ENCODE data around the gene RMRP. TPM values are rescaled to one million over a fixed set of nuclear protein-coding genes. Genes with fewer than 3 reads are reported as not detected.
A peak's percentile ranks its signal among the peaks of the same experiment; 100 is the strongest.

The RMRP gene
- total and polyA plus RNA-seq, 2 donors: 13.0 to 22,838 TPM

- Histone ChIP-seq H3K4me1 (ENCODE audit: control insufficient read depth in 2 of 2, insufficient read depth in 2 of 2, low read length in 2 of 2) (peaks cover 2 to 52% of the 10 kb centered on the region in 2 donors), H3K4me3 (ENCODE audit: low read length in 2 of 2) (peak overlapping the region in 1 of 2 donors; percentile 10), H3K27ac (ENCODE audit: low read depth in 1 of 2, low read length in 1 of 2) (peak overlapping the region in 1 of 2 donors; percentile 11), H3K9me3 (ENCODE audit: control insufficient read depth in 2 of 2, insufficient read depth in 1 of 2, low read length in 1 of 2) (no peaks in the 10 kb centered on the region), H3K36me3 (ENCODE audit: control insufficient read depth in 2 of 2, insufficient read depth in 2 of 2, low read length in 1 of 2) (peaks cover 0 to 2% of the 10 kb centered on the region in 2 donors), H3K27me3 (ENCODE audit: control insufficient read depth in 2 of 2, insufficient read depth in 1 of 2, low read length in 1 of 2) (peaks cover 0 to 29% of the 10 kb centered on the region in 2 donors)
- 94% methylated on average over 12 of the region's 12 CpGs for WGBS
- DNase-seq (ENCODE audit: low read depth in 6 of 9, low spot score in 9 of 9): no peak
Measured at GRCh38 chr9:35688558-35689541, 31.0 kb upstream of the RMRP start.

GRCh38 chr9:35687972-35688557 is 30.2 kb upstream of the RMRP start:
- 96% methylated on average over 2 of the region's 2 CpGs for WGBS
- Histone ChIP-seq H3K27me3 (ENCODE audit: control insufficient read depth in 2 of 2, insufficient read depth in 1 of 2, low read length in 1 of 2) (peaks cover 0 to 29% of the 10 kb centered on the region in 2 donors), H3K4me3 (ENCODE audit: low read length in 2 of 2) (no peak overlapping the region), H3K4me1 (ENCODE audit: control insufficient read depth in 2 of 2, insufficient read depth in 2 of 2, low read length in 2 of 2) (peaks cover 2 to 52% of the 10 kb centered on the region in 2 donors), H3K36me3 (ENCODE audit: control insufficient read depth in 2 of 2, insufficient read depth in 2 of 2, low read length in 1 of 2) (peaks cover 0 to 2% of the 10 kb centered on the region in 2 donors), H3K27ac (ENCODE audit: low read depth in 1 of 2, low read length in 1 of 2) (no peak overlapping the region), H3K9me3 (ENCODE audit: control insufficient read depth in 2 of 2, insufficient read depth in 1 of 2, low read length in 1 of 2) (no peaks in the 10 kb centered on the region)
- no peak for DNase-seq (ENCODE audit: low read depth in 6 of 9, low spot score in 9 of 9)

GRCh38 chr9:35687306-35687705 is 29.5 kb upstream of the RMRP start:
- peaks cover 0 to 2% of the 10 kb centered on the region in 2 donors for H3K36me3 ChIP-seq (ENCODE audit: control insufficient read depth in 2 of 2, insufficient read depth in 2 of 2, low read length in 1 of 2)
- H3K4me1 ChIP-seq (ENCODE audit: control insufficient read depth in 2 of 2, insufficient read depth in 2 of 2, low read length in 2 of 2): peaks cover 2 to 52% of the 10 kb centered on the region in 2 donors
- DNase-seq (ENCODE audit: low read depth in 6 of 9, low spot score in 9 of 9): no peak
- H3K4me3 ChIP-seq (ENCODE audit: low read length in 2 of 2): no peak overlapping the region
- peaks cover 0 to 29% of the 10 kb centered on the region in 2 donors for H3K27me3 ChIP-seq (ENCODE audit: control insufficient read depth in 2 of 2, insufficient read depth in 1 of 2, low read length in 1 of 2)
- H3K27ac ChIP-seq (ENCODE audit: low read depth in 1 of 2, low read length in 1 of 2): peak overlapping the region in 1 of 2 donors; percentile 87
- no peaks in the 10 kb centered on the region for H3K9me3 ChIP-seq (ENCODE audit: control insufficient read depth in 2 of 2, insufficient read depth in 1 of 2, low read length in 1 of 2)
- WGBS: 93% methylated on average over 2 of the region's 2 CpGs

- H3K27ac ChIP-seq (ENCODE audit: low read depth in 1 of 2, low read length in 1 of 2): peak overlapping the region in 1 of 2 donors; percentile 87
- peaks cover 0 to 29% of the 10 kb centered on the region in 2 donors for H3K27me3 ChIP-seq (ENCODE audit: control insufficient read depth in 2 of 2, insufficient read depth in 1 of 2, low read length in 1 of 2)
- peaks cover 2 to 51% of the 10 kb centered on the region in 2 donors for H3K4me1 ChIP-seq (ENCODE audit: control insufficient read depth in 2 of 2, insufficient read depth in 2 of 2, low read length in 2 of 2)
- H3K36me3 ChIP-seq (ENCODE audit: control insufficient read depth in 2 of 2, insufficient read depth in 2 of 2, low read length in 1 of 2): peaks cover 0 to 2% of the 10 kb centered on the region in 2 donors
- DNase-seq (ENCODE audit: low read depth in 6 of 9, low spot score in 9 of 9): no peak
- H3K9me3 ChIP-seq (ENCODE audit: control insufficient read depth in 2 of 2, insufficient read depth in 1 of 2, low read length in 1 of 2): no peaks in the 10 kb centered on the region
- H3K4me3 ChIP-seq (ENCODE audit: low read length in 2 of 2): no peak overlapping the region
- 94% methylated on average over 11 of the region's 11 CpGs for WGBS
Measured at GRCh38 chr9:35686222-35687203, 28.7 kb upstream of the RMRP start.

- H3K4me3 ChIP-seq (ENCODE audit: low read length in 2 of 2): no peak overlapping the region
- H3K9me3 ChIP-seq (ENCODE audit: control insufficient read depth in 2 of 2, insufficient read depth in 1 of 2, low read length in 1 of 2): no peaks in the 10 kb centered on the region
- peaks cover 0 to 2% of the 10 kb centered on the region in 2 donors for H3K36me3 ChIP-seq (ENCODE audit: control insufficient read depth in 2 of 2, insufficient read depth in 2 of 2, low read length in 1 of 2)
- peaks cover 0 to 43% of the 10 kb centered on the region in 2 donors for H3K4me1 ChIP-seq (ENCODE audit: control insufficient read depth in 2 of 2, insufficient read depth in 2 of 2, low read length in 2 of 2)
- peaks cover 0 to 21% of the 10 kb centered on the region in 2 donors for H3K27me3 ChIP-seq (ENCODE audit: control insufficient read depth in 2 of 2, insufficient read depth in 1 of 2, low read length in 1 of 2)
- H3K27ac ChIP-seq (ENCODE audit: low read depth in 1 of 2, low read length in 1 of 2): no peak overlapping the region
- 97% methylated on average over 13 of the region's 13 CpGs for WGBS
- no peak for DNase-seq (ENCODE audit: low read depth in 6 of 9, low spot score in 9 of 9)
Measured at GRCh38 chr9:35685506-35685905, 27.7 kb upstream of the RMRP start.

GRCh38 chr9:35684921-35685320 is 27.1 kb upstream of the RMRP start:
- H3K36me3 ChIP-seq (ENCODE audit: control insufficient read depth in 2 of 2, insufficient read depth in 2 of 2, low read length in 1 of 2): peaks cover 0 to 2% of the 10 kb centered on the region in 2 donors
- H3K27ac ChIP-seq (ENCODE audit: low read depth in 1 of 2, low read length in 1 of 2): no peak overlapping the region
- H3K4me1 ChIP-seq (ENCODE audit: control insufficient read depth in 2 of 2, insufficient read depth in 2 of 2, low read length in 2 of 2): peaks cover 0 to 38% of the 10 kb centered on the region in 2 donors
- H3K9me3 ChIP-seq (ENCODE audit: control insufficient read depth in 2 of 2, insufficient read depth in 1 of 2, low read length in 1 of 2): no peaks in the 10 kb centered on the region
- H3K27me3 ChIP-seq (ENCODE audit: control insufficient read depth in 2 of 2, insufficient read depth in 1 of 2, low read length in 1 of 2): peaks cover 0 to 15% of the 10 kb centered on the region in 2 donors
- no peak overlapping the region for H3K4me3 ChIP-seq (ENCODE audit: low read length in 2 of 2)
- no peak for DNase-seq (ENCODE audit: low read depth in 6 of 9, low spot score in 9 of 9)
- WGBS: 98% methylated on average over 10 of the region's 10 CpGs

DNA sequence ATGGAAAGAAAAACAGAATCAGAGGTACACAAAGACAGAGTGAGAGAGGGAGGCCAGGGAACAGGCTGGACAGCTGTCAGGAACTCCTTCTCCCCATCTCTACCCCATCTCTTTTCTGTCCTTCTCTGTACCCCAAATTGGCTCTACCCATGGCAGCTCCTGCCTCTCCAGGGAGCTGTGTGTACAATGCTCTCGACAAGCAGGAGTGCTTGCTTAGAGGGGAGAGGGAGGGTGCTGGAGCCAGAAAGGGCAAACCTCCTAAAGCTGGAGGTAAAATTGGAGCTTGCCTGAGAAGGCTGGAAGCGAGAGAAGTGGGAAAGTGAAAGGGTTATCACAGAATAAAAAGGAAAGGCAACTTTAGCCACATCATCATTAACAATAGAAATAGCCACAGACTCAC is 25.5 kb upstream of the RMRP start:
- Histone ChIP-seq H3K27ac (ENCODE audit: low read depth in 1 of 2, low read length in 1 of 2) (no peak overlapping the region), H3K4me3 (ENCODE audit: low read length in 2 of 2) (no peak overlapping the region), H3K9me3 (ENCODE audit: control insufficient read depth in 2 of 2, insufficient read depth in 1 of 2, low read length in 1 of 2) (no peaks in the 10 kb centered on the region), H3K36me3 (ENCODE audit: control insufficient read depth in 2 of 2, insufficient read depth in 2 of 2, low read length in 1 of 2) (peaks cover 0 to 2% of the 10 kb centered on the region in 2 donors), H3K27me3 (ENCODE audit: control insufficient read depth in 2 of 2, insufficient read depth in 1 of 2, low read length in 1 of 2) (peaks cover 0 to 1% of the 10 kb centered on the region in 2 donors), H3K4me1 (ENCODE audit: control insufficient read depth in 2 of 2, insufficient read depth in 2 of 2, low read length in 2 of 2) (peaks cover 0 to 23% of the 10 kb centered on the region in 2 donors)
- WGBS: 92% methylated on average over 2 of the region's 2 CpGs
- DNase-seq (ENCODE audit: low read depth in 6 of 9, low spot score in 9 of 9): no peak

DNA sequence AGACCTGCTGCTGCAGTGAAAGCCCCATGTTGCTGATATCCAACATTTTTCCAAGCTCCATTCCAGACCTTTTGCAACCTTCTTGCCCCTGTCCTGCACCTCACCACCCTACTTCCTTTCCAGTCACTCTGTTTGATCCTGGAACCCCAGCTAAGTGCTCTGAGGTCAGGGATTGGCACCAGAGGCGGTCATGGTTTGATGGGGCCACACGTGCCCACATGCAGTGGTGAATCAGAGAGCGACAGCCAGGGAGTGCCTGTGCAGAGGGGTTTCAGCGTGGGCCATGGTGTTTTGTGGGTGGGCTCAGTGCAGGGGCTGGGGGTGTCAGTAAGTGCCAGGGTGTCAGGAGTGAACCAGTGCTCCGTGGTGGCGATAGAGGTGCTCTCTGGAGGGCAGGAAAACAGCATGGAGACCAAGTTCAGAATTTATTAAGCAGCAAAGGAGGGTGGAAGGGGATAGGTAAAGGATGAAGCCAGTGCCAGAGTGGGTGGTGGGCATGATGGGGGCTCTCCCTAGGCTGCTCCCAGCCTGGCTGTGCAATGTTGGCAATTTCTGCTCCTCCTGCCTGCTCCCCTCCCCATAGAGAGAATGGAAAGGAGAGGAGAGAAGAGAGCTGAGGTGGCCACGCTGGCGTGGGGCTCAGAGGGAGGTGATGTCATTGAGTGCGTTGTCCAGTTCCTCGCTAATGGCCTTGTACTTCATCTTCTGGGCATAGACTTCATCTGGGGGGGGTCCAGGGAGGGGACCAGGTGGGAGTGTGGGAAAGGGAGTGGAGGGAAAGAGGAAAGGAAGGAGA is 24.9 kb upstream of the RMRP start:
- peaks cover 0 to 17% of the 10 kb centered on the region in 2 donors for H3K4me1 ChIP-seq (ENCODE audit: control insufficient read depth in 2 of 2, insufficient read depth in 2 of 2, low read length in 2 of 2)
- no peak overlapping the region for H3K4me3 ChIP-seq (ENCODE audit: low read length in 2 of 2)
- peaks cover 0 to 2% of the 10 kb centered on the region in 2 donors for H3K36me3 ChIP-seq (ENCODE audit: control insufficient read depth in 2 of 2, insufficient read depth in 2 of 2, low read length in 1 of 2)
- WGBS: 98% methylated on average over 10 of the region's 10 CpGs
- no peaks in the 10 kb centered on the region for H3K9me3 ChIP-seq (ENCODE audit: control insufficient read depth in 2 of 2, insufficient read depth in 1 of 2, low read length in 1 of 2)
- no peak overlapping the region for H3K27ac ChIP-seq (ENCODE audit: low read depth in 1 of 2, low read length in 1 of 2)
- H3K27me3 ChIP-seq (ENCODE audit: control insufficient read depth in 2 of 2, insufficient read depth in 1 of 2, low read length in 1 of 2): no peaks in the 10 kb centered on the region
- DNase-seq (ENCODE audit: low read depth in 6 of 9, low spot score in 9 of 9): no peak
